GM18508 (cell line): ENCODE data around the gene MTA3.

ENCODE experiments used
- ATAC-seq: cut with Tn5 transposase; IDR thresholded peaks from one replicate; pipeline ENCODE4 v1.9.1; 2021; ENCODE audit warnings: moderate number of reproducible peaks; ENCODE audit not compliant: insufficient read depth, unreplicated experiment

The MTA3 gene

DNA sequence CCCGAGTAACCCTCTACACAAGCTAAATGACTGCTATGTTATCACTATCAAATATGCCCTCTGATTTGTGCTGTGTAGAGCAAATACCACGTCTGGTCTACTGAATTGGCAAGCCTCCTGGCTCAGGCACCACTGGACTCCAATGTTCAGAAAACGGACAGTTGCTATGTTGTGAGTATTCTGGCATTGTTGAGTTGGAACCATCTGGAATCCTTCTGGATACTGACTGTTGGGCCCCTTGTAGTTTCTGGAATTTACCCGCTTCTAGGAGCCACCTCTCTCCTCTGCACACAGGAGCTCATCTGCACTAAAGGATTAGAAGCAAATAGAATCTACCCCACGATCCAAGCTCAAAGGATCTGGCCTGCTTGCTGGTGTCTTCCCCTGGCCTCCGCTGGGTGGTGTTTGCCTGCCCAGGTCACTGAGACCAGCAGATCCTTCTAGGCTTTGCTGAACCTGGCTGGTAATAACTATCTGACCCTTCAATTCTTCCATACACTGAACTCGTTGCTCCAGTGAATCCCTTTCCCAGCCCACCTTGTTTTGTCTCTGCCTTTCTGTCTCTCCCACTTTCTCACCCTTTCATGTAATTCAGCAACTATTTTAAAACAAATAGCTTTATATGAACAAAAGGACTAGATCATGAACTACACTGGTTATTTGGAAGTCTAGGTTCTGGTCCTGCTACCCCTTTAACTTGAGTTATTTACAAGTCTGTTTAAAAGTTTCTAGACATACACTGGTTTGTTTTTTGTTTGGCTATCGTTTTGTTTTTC, 226.0 kb downstream of the MTA3 start:
- no peak for ATAC-seq

DNA sequence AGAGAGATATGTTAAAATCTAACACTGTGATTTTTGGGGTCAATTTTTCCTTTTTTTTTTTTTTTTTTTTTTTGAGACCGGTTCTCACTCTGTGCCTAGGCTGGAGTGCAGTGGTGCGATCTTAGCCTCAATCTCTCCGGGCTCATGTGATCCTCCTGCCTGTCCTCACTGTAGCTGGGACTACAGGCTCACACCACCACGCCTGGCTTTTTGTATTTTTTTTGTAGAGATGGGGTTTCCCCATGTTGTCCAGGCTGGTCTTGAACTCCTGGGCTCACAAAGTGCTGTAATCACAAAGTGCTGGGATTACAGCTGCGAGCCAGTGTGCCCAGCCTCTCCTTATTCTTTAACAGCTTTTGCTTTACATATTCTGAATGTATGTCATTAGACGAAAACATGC, 226.8 kb downstream of the MTA3 start:
- no peak for ATAC-seq

DNA sequence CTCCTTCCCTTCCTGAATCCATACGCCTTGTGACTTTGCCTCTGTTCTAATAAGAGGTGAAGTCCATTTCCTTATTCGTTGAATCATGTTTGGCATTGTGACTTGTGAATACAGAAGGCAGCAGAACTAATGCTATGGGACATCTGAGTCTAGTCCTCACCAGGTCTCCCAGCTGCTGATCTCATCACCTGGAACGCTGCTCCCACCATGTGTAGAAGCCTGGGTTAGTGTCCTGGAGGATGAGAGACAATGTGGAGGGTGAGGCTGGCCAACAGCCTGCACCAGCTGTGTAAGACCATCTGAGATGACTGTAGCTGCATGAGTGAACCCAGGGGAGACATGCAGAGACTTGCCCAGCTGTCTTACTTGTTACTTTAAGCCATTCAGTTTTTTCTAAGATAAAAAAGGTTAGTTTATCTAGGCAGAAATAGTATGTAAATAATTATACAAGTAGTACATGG, 227.4 kb downstream of the MTA3 start:
- ATAC-seq: peak; percentile 33

DNA sequence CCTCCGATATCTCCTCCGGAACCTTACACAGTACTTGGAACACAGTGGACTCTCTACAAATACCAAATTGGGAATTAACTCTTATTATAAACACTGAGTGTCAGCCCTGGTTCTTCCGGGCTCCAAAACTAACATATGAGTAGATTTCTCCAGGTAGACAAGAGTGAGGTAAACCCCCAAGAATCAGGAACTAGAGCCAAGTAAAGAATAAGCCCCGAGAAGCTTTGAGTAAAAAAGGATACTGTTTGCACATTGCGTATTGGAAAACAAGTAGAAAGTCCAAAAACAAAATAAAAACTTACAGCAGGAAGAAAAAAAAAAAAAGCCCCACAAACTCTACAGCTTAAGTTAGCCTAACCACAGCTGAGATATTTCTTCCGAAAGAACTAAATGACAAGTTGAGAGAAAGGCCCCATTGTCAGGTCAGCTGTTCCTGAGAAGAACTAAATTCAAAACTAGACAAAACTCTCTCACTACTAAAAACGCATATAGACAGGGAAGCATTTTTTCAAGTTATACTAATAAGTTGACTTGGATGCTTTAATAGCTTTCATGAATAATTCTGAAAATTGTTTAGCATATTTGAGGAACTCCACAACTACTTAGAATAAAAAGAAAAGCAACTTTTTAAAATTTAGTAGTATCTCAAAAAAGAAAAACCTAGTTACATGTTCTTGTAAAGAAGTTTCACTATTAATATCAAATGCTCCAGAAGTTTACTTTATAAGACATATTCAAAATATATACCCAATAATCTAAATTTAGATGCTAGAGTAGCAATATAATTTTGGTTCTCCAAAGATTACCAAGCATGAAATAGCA, 228.2 kb downstream of the MTA3 start:
- ATAC-seq: no peak

DNA sequence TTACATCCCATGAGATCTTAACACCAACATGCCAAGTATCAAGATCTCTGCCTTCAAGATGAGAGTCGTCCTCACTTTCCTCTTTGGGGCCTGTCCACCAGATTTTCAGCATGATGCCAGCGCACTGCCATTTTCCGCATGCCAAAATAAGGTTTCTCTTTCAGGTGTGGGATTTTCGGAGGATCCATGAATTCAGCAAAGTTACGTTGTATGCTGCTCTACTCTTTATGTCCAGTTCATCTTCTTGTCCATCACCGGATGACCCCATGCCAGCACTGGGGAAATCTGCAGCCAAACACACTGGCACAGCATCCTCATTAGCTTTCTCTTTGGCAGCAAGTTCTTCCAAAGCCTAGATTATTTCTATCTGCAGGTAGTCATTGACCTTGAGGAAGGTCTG, 228.8 kb downstream of the MTA3 start:
- no peak for ATAC-seq

DNA sequence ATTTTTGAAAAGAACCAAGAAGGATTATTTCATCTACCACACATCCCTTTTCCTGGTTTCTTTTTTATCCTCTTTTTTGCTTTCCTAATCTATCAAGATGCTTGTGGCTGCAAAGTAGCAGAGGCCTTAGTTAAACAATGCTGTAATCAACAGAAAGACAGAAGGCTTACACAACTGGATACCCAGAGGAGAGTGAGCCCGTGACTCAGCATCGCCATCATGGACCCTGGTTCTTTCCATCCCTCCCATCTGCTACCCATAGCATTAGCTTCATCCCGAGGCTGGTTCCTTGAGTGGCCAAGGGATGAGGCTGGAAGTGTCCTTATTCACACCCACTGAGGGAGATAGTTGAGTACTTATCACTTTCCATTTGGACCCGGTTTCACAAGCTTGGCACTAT, 231.4 kb downstream of the MTA3 start:
- no peak for ATAC-seq

DNA sequence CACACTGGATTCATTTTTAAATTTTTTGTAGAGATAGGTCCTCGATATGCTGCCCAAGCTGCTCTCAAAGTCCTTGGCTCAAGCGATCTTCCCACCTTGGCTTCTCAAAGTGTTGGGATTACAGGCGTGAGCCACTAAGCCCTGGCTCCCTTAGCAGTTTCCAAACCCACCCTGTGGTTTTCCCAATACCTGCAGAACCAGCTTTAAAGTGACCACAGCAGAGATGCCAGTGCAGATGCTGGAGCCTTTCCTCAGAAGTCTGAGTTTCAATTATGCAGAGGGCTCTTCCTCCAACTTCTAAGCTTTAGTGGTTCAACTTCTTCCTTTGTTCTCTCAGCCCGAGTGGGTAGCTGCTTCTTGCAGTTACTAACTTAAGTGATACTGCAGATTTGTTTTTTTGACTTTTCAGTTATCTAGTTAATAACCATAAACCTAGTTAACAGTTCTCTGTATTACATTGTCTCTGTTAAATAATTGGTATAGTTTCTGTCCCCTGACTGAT, 232.1 kb downstream of the MTA3 start:
- ATAC-seq: no peak

DNA sequence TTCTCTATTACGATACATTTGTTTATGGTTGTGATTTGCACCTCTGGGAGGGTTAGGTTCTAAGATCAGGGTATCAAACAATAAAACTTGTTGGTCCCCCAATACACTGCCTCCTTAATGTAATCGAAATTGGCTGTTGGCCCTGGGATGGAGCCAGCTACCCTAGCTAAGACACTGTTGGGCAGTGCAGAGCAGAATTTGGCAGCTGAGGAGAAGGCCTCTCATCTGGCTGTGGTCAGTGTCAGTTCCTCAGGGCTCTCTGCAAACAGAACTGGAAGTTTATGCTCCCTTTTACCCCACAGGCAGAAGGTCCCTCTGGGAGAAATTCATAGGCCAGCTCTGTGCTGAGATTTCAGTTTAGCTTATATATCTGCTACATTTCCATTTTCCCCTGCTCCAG, 232.5 kb downstream of the MTA3 start:
- no peak for ATAC-seq

DNA sequence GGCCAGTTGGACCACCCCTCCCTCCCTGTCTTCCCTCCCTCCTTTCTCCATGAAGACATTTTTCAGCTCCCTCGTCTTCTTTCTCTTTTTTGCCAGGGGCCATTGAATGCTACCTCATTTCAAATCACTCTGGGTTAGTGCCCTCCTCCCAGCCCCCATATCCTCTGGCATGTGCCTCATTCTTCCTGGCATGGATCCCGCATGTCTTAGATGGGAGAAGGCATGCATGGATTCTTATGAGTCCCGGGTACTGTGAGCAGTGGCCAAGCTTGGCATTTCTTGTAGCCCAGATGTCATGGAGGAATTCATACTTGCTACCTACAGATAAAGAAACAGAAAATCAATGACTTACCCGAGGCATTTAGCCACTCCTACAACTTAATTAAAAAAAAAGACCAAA, 232.9 kb downstream of the MTA3 start:
- ATAC-seq: no peak

DNA sequence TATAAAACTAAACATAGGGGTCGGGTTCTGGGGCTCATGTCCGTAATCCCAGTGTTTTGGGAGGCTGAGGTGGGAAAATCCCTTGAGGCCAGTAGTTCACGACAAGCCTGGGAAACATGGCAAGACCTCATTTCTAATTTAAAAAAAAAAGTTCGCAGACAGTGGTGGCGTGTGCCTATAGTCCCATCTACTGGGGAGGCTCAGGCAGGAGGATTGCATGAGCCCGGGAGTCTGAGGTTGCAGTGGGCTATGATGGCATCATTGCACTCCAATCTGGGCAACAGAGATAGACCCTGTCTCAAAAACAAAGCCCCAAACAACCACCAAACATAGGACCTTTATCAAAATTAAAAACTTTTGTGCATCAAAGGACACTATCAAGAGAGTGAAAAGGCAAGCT, 233.7 kb downstream of the MTA3 start:
- no peak for ATAC-seq

DNA sequence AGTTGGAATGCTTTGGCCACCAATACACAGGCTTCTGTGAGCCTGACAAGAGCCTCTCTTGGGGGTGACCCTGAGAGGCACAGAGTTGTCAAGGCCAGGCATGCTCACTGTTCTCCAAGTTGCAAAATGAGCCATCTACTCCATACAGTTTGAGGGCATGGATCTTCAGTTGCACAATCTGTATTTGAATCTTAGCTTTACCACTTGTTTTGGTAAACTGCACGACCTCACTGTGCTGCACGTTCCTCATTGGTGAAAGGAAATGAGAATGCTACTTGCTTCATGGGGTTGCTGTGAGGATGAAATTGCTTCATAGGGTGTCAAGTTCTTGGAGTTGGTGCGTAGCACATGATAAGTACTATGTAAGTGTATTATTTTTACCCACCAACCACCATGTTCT, 235.9 kb downstream of the MTA3 start:
- no peak for ATAC-seq

DNA sequence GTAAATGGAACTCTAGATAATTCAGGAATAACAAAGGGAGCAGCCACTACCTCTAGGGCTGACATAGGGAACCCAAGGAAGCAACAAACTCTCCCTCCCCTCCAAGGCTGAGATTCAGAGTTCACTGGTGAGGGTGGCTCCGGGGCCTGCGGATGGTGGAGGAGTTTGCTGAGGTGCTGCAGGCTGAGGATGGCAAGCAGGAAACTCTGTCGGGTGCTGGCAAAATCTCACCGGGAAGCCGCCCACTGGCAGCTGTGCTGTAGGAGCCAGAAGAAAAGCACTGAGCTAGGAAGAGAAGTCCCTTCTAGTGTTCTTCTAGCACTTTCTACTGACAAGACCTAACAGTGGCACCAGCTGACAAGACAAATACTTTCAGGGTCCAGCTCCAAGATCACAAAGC, 236.5 kb downstream of the MTA3 start:
- no peak for ATAC-seq
